Stimulated activated CD4-positive, alpha-beta T cell treated with anti-CD3 and anti-CD28 coated beads, Interleukin-15, amount 100 ng/mL, for 24 hours (primary cell): ENCODE results near the gene ZFHX3.

Source experiments
- DNase-seq: peaks from one replicate; pipeline ENCODE4 v3.0.0-alpha.2; 2020

The ZFHX3 gene

GRCh38 chr16:73056448-73056847, 8.5 kb upstream of the ZFHX3 start:
- DNase-seq = no peak

- DNase-seq = no peak
Observed at GRCh38 chr16:73054813-73055482, 7.0 kb upstream of the ZFHX3 start.

GRCh38 chr16:73054498-73054812, 6.5 kb upstream of the ZFHX3 start:
- no peak for DNase-seq

- no peak for DNase-seq
Observed at GRCh38 chr16:73054125-73054484, 6.2 kb upstream of the ZFHX3 start.

- DNase-seq = no peak
Observed at GRCh38 chr16:73053364-73054124, 5.6 kb upstream of the ZFHX3 start.

GRCh38 chr16:73053038-73053363, 5.1 kb upstream of the ZFHX3 start:
- no peak for DNase-seq

- DNase-seq = no peak
Observed at GRCh38 chr16:73052576-73052975, 4.6 kb upstream of the ZFHX3 start.

- no peak for DNase-seq
Observed at GRCh38 chr16:73051961-73052360, 4.0 kb upstream of the ZFHX3 start.

- no peak for DNase-seq
Observed at GRCh38 chr16:73051226-73051625, 3.3 kb upstream of the ZFHX3 start.

- no peak for DNase-seq
Observed at GRCh38 chr16:73050201-73051099, 2.5 kb upstream of the ZFHX3 start.

GRCh38 chr16:73049511-73049910, 1.6 kb upstream of the ZFHX3 start:
- DNase-seq = no peak

- no peak for DNase-seq
Observed at GRCh38 chr16:73049091-73049490, 1.2 kb upstream of the ZFHX3 start.

- no peak for DNase-seq
Observed at GRCh38 chr16:73048292-73049080, 558 bp upstream of the ZFHX3 start.

GRCh38 chr16:73047221-73047535, 750 bp downstream of the ZFHX3 start:
- no peak for DNase-seq

GRCh38 chr16:73046849-73047214, 1.1 kb downstream of the ZFHX3 start:
- DNase-seq = no peak

- DNase-seq = no peak
Observed at GRCh38 chr16:73046202-73046848, 1.6 kb downstream of the ZFHX3 start.

- DNase-seq = no peak
Observed at GRCh38 chr16:73043828-73044467, 4.0 kb downstream of the ZFHX3 start.

- DNase-seq = no peak
Observed at GRCh38 chr16:73042807-73043206, 5.1 kb downstream of the ZFHX3 start.

GRCh38 chr16:73041676-73042075, 6.3 kb downstream of the ZFHX3 start:
- no peak for DNase-seq

GRCh38 chr16:73040735-73041402, 7.1 kb downstream of the ZFHX3 start:
- DNase-seq = no peak

GRCh38 chr16:73040136-73040535, 7.8 kb downstream of the ZFHX3 start:
- no peak for DNase-seq
